Astrocyte (in vitro differentiated cells and primary cell): ENCODE results near the gene SDSL. TPM values are rescaled to one million over a fixed set of nuclear protein-coding genes. Genes with fewer than 3 reads are reported as not detected.

Experiments used
- DNase-seq: peaks from one replicate; pipeline ENCODE4 v3.0.0-alpha.2; 2010; ENCODE audit warnings: low read depth
- FAIRE-seq: peaks from 2 replicates; lab custom pipeline; 2011; peaks lifted over from hg19 to GRCh38; lab: Jason Lieb, UNC
- H2AFZ ChIP-seq: 2 replicates; pipeline ENCODE4 v1.6.0; 2012; ENCODE audit warnings: low read depth, low read length, inconsistent platforms
- H3K27ac ChIP-seq: 2 replicates; pipeline ENCODE4 v1.5.1; 2011; ENCODE audit warnings: low read depth, low read length, inconsistent platforms
- H3K27me3 ChIP-seq: 2 replicates; pipeline ENCODE4 v1.6.0; 2011; ENCODE audit warnings: low read length, inconsistent platforms; ENCODE audit not compliant: insufficient read depth
- H3K36me3 ChIP-seq: 2 replicates; pipeline ENCODE4 v1.5.1; 2011; ENCODE audit warnings: low read length, inconsistent platforms; ENCODE audit not compliant: insufficient read depth
- H3K4me1 ChIP-seq: 2 replicates; pipeline ENCODE4 v1.5.1; 2011; ENCODE audit warnings: low read length, inconsistent platforms; ENCODE audit not compliant: insufficient read depth
- H3K4me2 ChIP-seq: 2 replicates; pipeline ENCODE4 v1.6.0; 2012; ENCODE audit warnings: low read length, inconsistent platforms
- H3K4me3 ChIP-seq: 2 replicates; pipeline ENCODE4 v1.5.1; 2011; ENCODE audit warnings: low read depth, mild to moderate bottlenecking, low read length, inconsistent platforms; ENCODE audit not compliant: insufficient read depth
- H3K79me2 ChIP-seq: 2 replicates; pipeline ENCODE4 v1.6.0; 2012; ENCODE audit warnings: mild to moderate bottlenecking, low read length, inconsistent platforms; ENCODE audit not compliant: insufficient read depth
- H3K9ac ChIP-seq: 2 replicates; pipeline ENCODE4 v1.6.0; 2012; ENCODE audit warnings: mild to moderate bottlenecking, low read length, inconsistent platforms
- H3K9me3 ChIP-seq: 2 replicates; pipeline ENCODE4 v1.5.1; 2012; ENCODE audit warnings: low read depth, mild to moderate bottlenecking, low read length, inconsistent platforms; ENCODE audit not compliant: insufficient read depth
- H4K20me1 ChIP-seq: 2 replicates; pipeline ENCODE4 v1.6.0; 2012; ENCODE audit warnings: low read length, inconsistent platforms; ENCODE audit not compliant: insufficient read depth
- H3K27ac Mint-ChIP-seq: one replicate; pipeline ENCODE4 v1.8.0; 2021; ENCODE audit warnings: mild to moderate bottlenecking, mixed read lengths; ENCODE audit not compliant: unreplicated experiment
- H3K27me3 Mint-ChIP-seq: one replicate; pipeline ENCODE4 v1.8.0; 2021; ENCODE audit warnings: low read depth, mixed read lengths; ENCODE audit not compliant: unreplicated experiment
- H3K36me3 Mint-ChIP-seq: one replicate; pipeline ENCODE4 v1.8.0; 2021; ENCODE audit warnings: low read depth, mixed read lengths; ENCODE audit not compliant: unreplicated experiment
- H3K4me1 Mint-ChIP-seq: one replicate; pipeline ENCODE4 v1.8.0; 2021; ENCODE audit warnings: low read depth, mixed read lengths; ENCODE audit not compliant: unreplicated experiment
- H3K4me3 Mint-ChIP-seq: one replicate; pipeline ENCODE4 v1.8.0; 2021; ENCODE audit warnings: mild to moderate bottlenecking, moderate library complexity, mixed read lengths; ENCODE audit not compliant: unreplicated experiment
- H3K9me3 Mint-ChIP-seq: one replicate; pipeline ENCODE4 v1.8.0; 2021; ENCODE audit warnings: mild to moderate bottlenecking, mixed read lengths; ENCODE audit not compliant: unreplicated experiment
- EZH2 ChIP-seq: IDR thresholded peaks from 2 replicates; pipeline ENCODE4 v1.6.1; 2012; ENCODE audit warnings: mild to moderate bottlenecking, low read length, inconsistent platforms; ENCODE audit not compliant: insufficient read depth
- total RNA-seq: library from RNA; stranded (reverse); gene quantifications from 2 replicates; pipeline ENCODE4 v1.2.1, GENCODE V29; 2021
- TF ChIP-seq, protein P1 (sequence below): IDR thresholded peaks from 2 replicates; pipeline ENCODE4 v1.5.1; 2011; ENCODE audit warnings: low read depth, mild to moderate bottlenecking, inconsistent platforms, low read length, moderate library complexity; ENCODE audit not compliant: insufficient read depth

Gene SDSL
- total RNA-seq, 1 donor from 2014 or later, result 9.5 TPM

GRCh38 chr12:113407931-113408600 is 14.1 kb upstream of the SDSL start:
- H3K27me3 Mint-ChIP-seq, result peaks cover 17% of the 10 kb centered on the region
- TF ChIP-seq EZH2, result no peak
- TF ChIP-seq, protein P1, sequence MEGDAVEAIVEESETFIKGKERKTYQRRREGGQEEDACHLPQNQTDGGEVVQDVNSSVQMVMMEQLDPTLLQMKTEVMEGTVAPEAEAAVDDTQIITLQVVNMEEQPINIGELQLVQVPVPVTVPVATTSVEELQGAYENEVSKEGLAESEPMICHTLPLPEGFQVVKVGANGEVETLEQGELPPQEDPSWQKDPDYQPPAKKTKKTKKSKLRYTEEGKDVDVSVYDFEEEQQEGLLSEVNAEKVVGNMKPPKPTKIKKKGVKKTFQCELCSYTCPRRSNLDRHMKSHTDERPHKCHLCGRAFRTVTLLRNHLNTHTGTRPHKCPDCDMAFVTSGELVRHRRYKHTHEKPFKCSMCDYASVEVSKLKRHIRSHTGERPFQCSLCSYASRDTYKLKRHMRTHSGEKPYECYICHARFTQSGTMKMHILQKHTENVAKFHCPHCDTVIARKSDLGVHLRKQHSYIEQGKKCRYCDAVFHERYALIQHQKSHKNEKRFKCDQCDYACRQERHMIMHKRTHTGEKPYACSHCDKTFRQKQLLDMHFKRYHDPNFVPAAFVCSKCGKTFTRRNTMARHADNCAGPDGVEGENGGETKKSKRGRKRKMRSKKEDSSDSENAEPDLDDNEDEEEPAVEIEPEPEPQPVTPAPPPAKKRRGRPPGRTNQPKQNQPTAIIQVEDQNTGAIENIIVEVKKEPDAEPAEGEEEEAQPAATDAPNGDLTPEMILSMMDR, result no peak

DNA sequence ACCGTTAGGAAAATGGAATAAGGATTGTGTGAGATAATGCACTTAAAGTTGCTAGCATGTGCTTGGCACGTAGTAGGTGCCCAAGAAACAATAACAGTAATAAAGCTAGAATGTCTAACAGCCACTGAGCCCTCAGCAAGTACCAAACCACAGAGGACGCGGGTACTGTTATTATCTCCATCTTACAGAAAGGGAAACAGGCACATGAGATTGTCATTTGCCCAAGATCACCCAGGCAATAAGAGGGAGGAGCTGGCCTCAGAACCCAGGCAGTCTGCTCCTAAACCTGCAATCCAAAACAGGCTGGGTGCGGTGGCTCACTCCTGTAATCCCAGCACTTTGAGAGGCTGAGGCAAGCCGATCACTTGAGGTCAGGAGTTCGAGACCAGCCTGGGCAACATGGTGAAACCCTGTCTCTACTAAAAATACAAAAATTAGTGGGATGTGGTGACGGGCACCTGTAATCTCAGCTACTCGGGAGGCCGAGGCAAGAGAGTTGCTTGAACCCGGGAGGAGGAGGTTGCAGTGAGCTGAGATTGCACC is 13.4 kb upstream of the SDSL start:
- Histone ChIP-seq H3K27ac (no peak overlapping the region), H3K79me2 (no peaks in the 10 kb centered on the region), H3K27me3 (peaks cover 2% of the 10 kb centered on the region), H3K4me1 (no peaks in the 10 kb centered on the region), H4K20me1 (no peaks in the 10 kb centered on the region), H3K36me3 (no peaks in the 10 kb centered on the region), H3K9me3 (no peaks in the 10 kb centered on the region), H3K4me2 (no peak overlapping the region), H3K4me3 (no peak overlapping the region), H2AFZ (no peak overlapping the region), H3K9ac (no peak overlapping the region)
- Mint-ChIP-seq H3K4me1 (peaks cover 4% of the 10 kb centered on the region), H3K4me3 (no peak overlapping the region), H3K27ac (no peak overlapping the region), H3K27me3 (peaks cover 17% of the 10 kb centered on the region), H3K36me3 (no peaks in the 10 kb centered on the region), H3K9me3 (peaks cover 2% of the 10 kb centered on the region)
- no peak for TF ChIP-seq EZH2
- TF ChIP-seq, protein P1, result no peak
- DNase-seq (no peak), FAIRE-seq (no peak)

More at GRCh38 chr12:113407931-113408600, 14.1 kb upstream of the SDSL start:
- Histone ChIP-seq H4K20me1 (no peaks in the 10 kb centered on the region), H3K4me3 (no peak overlapping the region), H3K9ac (no peak overlapping the region), H2AFZ (no peak overlapping the region), H3K79me2 (no peaks in the 10 kb centered on the region), H3K36me3 (no peaks in the 10 kb centered on the region), H3K4me2 (no peak overlapping the region), H3K27ac (no peak overlapping the region), H3K4me1 (no peaks in the 10 kb centered on the region), H3K9me3 (no peaks in the 10 kb centered on the region), H3K27me3 (peaks cover 2% of the 10 kb centered on the region)
- no peak overlapping the region for H3K27ac Mint-ChIP-seq
- DNase-seq (peak; percentile 58), FAIRE-seq (peak; percentile 60)
- H3K4me3 Mint-ChIP-seq, result no peak overlapping the region
- H3K9me3 Mint-ChIP-seq, result peaks cover 2% of the 10 kb centered on the region
- peaks cover 4% of the 10 kb centered on the region for H3K4me1 Mint-ChIP-seq
- no peaks in the 10 kb centered on the region for H3K36me3 Mint-ChIP-seq
